HFFc6 (cell line): ENCODE data around the gene FRMD4A. TPM values are rescaled to one million over a fixed set of nuclear protein-coding genes. Genes with fewer than 3 reads are reported as not detected.

Source experiments
- DNase-seq: peaks from one replicate; pipeline ENCODE4 v3.0.0-alpha.2; 2018
- H3K27ac Mint-ChIP-seq: 2 replicates; pipeline ENCODE4 v1.8.0; 2020; ENCODE audit warnings: mild to moderate bottlenecking, mixed read lengths
- H3K27me3 Mint-ChIP-seq: 2 replicates; pipeline ENCODE4 v1.8.0; 2021; ENCODE audit warnings: mild to moderate bottlenecking, moderate library complexity, mixed read lengths; ENCODE audit not compliant: insufficient read depth
- H3K36me3 Mint-ChIP-seq: 2 replicates; pipeline ENCODE4 v1.8.0; 2021; ENCODE audit warnings: low read depth, mixed read lengths
- H3K4me1 Mint-ChIP-seq: 2 replicates; pipeline ENCODE4 v1.8.0; 2020; ENCODE audit warnings: low read depth, mixed read lengths
- H3K4me3 Mint-ChIP-seq: 2 replicates; pipeline ENCODE4 v1.8.0; 2020; ENCODE audit warnings: mild to moderate bottlenecking, moderate library complexity, mixed read lengths
- H3K9me3 Mint-ChIP-seq: 2 replicates; pipeline ENCODE4 v1.8.0; 2020; ENCODE audit warnings: mild to moderate bottlenecking, mixed read lengths
- CTCF ChIP-seq: fragments of 200-600 bp; sonication (generic); IDR thresholded peaks from 2 replicates; pipeline ENCODE4 v1.5.0; 2021; ENCODE audit warnings: antibody characterized with exemption, mild to moderate bottlenecking
- total RNA-seq, 6 experiments: library from RNA; stranded (reverse); fragmentation: NEBNext Ultra II Directional; extraction: Animal tissue kit (Norgen Biotek cat#: 25700); gene quantifications; 2 replicates in 1 of 6; 3 replicates in 5 of 6; pipeline ENCODE4 v1.2.3, GENCODE V29; 2021

FRMD4A gene
- total RNA-seq, 6 experiments from 2014 or later: 76.7 to 117 (median 92.3) TPM

GRCh38 chr10:13720699-13721098 lies 610.0 kb downstream of the FRMD4A start:
- Mint-ChIP-seq H3K4me1 (peaks cover 74% of the 10 kb centered on the region), H3K4me3 (no peak overlapping the region), H3K27me3 (no peaks in the 10 kb centered on the region; the same call in 1 of the 2 replicates), H3K36me3 (peaks cover 37% of the 10 kb centered on the region), H3K27ac (no peak overlapping the region), H3K9me3 (no peaks in the 10 kb centered on the region)
- DNase-seq: no peak
- no peak for TF ChIP-seq CTCF

GRCh38 chr10:13719425-13719824 lies 611.3 kb downstream of the FRMD4A start:
- no peak for TF ChIP-seq CTCF
- Mint-ChIP-seq H3K27me3 (peaks cover 4% of the 10 kb centered on the region; the same call in 1 of the 2 replicates), H3K4me3 (no peak overlapping the region), H3K4me1 (peaks cover 74% of the 10 kb centered on the region), H3K36me3 (peaks cover 41% of the 10 kb centered on the region), H3K9me3 (no peaks in the 10 kb centered on the region), H3K27ac (no peak overlapping the region)
- DNase-seq: no peak

GRCh38 chr10:13718820-13719219 lies 611.9 kb downstream of the FRMD4A start:
- peak overlapping the region; percentile 74; the same call in 1 of the 2 replicates for H3K4me3 Mint-ChIP-seq
- no peak for TF ChIP-seq CTCF
- H3K36me3 Mint-ChIP-seq: peaks cover 35% of the 10 kb centered on the region
- H3K27ac Mint-ChIP-seq: peak overlapping the region; percentile 85
- no peak for DNase-seq
- peaks cover 4% of the 10 kb centered on the region; the same call in 1 of the 2 replicates for H3K27me3 Mint-ChIP-seq
- no peaks in the 10 kb centered on the region for H3K9me3 Mint-ChIP-seq
- H3K4me1 Mint-ChIP-seq: peaks cover 71% of the 10 kb centered on the region

- Mint-ChIP-seq H3K36me3 (peaks cover 29% of the 10 kb centered on the region), H3K27me3 (peaks cover 4% of the 10 kb centered on the region; the same call in 1 of the 2 replicates), H3K4me3 (peak overlapping the region; percentile 74), H3K9me3 (no peaks in the 10 kb centered on the region), H3K4me1 (peaks cover 69% of the 10 kb centered on the region), H3K27ac (peak overlapping the region; percentile 85)
- no peak for TF ChIP-seq CTCF
- peak; percentile 86 for DNase-seq
Measured at GRCh38 chr10:13717936-13718772, 612.6 kb downstream of the FRMD4A start.

GRCh38 chr10:13717571-13717935 lies 613.2 kb downstream of the FRMD4A start:
- Mint-ChIP-seq H3K4me1 (peaks cover 72% of the 10 kb centered on the region), H3K27ac (peak overlapping the region; percentile 85)

More at GRCh38 chr10:13717571-13717935, 613.2 kb downstream of the FRMD4A start:
- Mint-ChIP-seq H3K36me3 (peaks cover 30% of the 10 kb centered on the region), H3K27me3 (peaks cover 4% of the 10 kb centered on the region; the same call in 1 of the 2 replicates), H3K9me3 (no peaks in the 10 kb centered on the region), H3K4me3 (peak overlapping the region; percentile 74)
- no peak for DNase-seq
- no peak for TF ChIP-seq CTCF
